Neural progenitor cell (in vitro differentiated cells): ENCODE measurements around the gene FAF1. TPM values are rescaled to one million over a fixed set of nuclear protein-coding genes. Genes with fewer than 3 reads are reported as not detected.

Experiments used
- DNase-seq: peaks from one replicate; pipeline ENCODE4 v3.0.0-alpha.2; 2016; ENCODE audit warnings: low spot score
- H2AFZ ChIP-seq: fragments of 200-600 bp; sonication (generic); replicated peaks from 2 replicates; pipeline ENCODE4 v1.6.1; 2016; ENCODE audit warnings: antibody characterized with exemption
- H3F3A ChIP-seq: fragments of 200-600 bp; sonication (generic); 2 replicates; pipeline ENCODE4 v1.6.1; 2016; ENCODE audit warnings: antibody characterized with exemption, low read depth
- H3K27ac ChIP-seq: fragments of 200-600 bp; sonication (generic); 2 replicates; pipeline ENCODE4 v1.5.1; 2016; ENCODE audit warnings: mild to moderate bottlenecking
- H3K27me3 ChIP-seq: fragments of 200-600 bp; sonication (generic); 2 replicates; pipeline ENCODE4 v1.6.1; 2016; ENCODE audit warnings: mild to moderate bottlenecking, moderate library complexity
- H3K36me3 ChIP-seq: fragments of 200-600 bp; sonication (generic); 2 replicates; pipeline ENCODE4 v1.5.1; 2016
- H3K4me1 ChIP-seq: fragments of 200-600 bp; sonication (generic); 2 replicates; pipeline ENCODE4 v1.6.1; 2016; ENCODE audit warnings: mixed run types
- H3K4me2 ChIP-seq: fragments of 200-600 bp; sonication (generic); 2 replicates; pipeline ENCODE4 v1.6.1; 2016
- H3K4me3 ChIP-seq: fragments of 200-600 bp; sonication (generic); 2 replicates; pipeline ENCODE4 v1.5.1; 2016
- H3K79me2 ChIP-seq: fragments of 200-600 bp; sonication (generic); 2 replicates; pipeline ENCODE4 v1.6.1; 2016; ENCODE audit warnings: low read depth
- H3K9ac ChIP-seq: fragments of 200-600 bp; sonication (generic); 2 replicates; pipeline ENCODE4 v1.6.1; 2016
- H3K9me3 ChIP-seq: fragments of 200-600 bp; sonication (generic); 2 replicates; pipeline ENCODE4 v1.5.1; 2016; ENCODE audit warnings: low read depth
- H4K20me1 ChIP-seq: fragments of 200-600 bp; sonication (generic); 2 replicates; pipeline ENCODE4 v1.6.1; 2016; ENCODE audit warnings: low read depth
- H3K27ac Mint-ChIP-seq: 3 replicates; pipeline ENCODE4 v1.8.0; 2021; ENCODE audit warnings: mixed read lengths
- H3K27me3 Mint-ChIP-seq: 2 replicates; pipeline ENCODE4 v1.8.0; 2022; ENCODE audit warnings: low read depth, mild to moderate bottlenecking, inconsistent platforms, moderate library complexity, mixed read lengths; ENCODE audit not compliant: insufficient read depth
- H3K36me3 Mint-ChIP-seq: 3 replicates; pipeline ENCODE4 v1.8.0; 2021; ENCODE audit warnings: mixed read lengths
- H3K4me1 Mint-ChIP-seq: 3 replicates; pipeline ENCODE4 v1.8.0; 2021; ENCODE audit warnings: mixed read lengths
- H3K4me3 Mint-ChIP-seq: 3 replicates; pipeline ENCODE4 v1.8.0; 2021; ENCODE audit warnings: mild to moderate bottlenecking, moderate library complexity, mixed read lengths
- H3K9me3 Mint-ChIP-seq: 3 replicates; pipeline ENCODE4 v1.8.0; 2020; ENCODE audit warnings: mixed read lengths
- EZH2 ChIP-seq: fragments of 200-600 bp; sonication (generic); IDR thresholded peaks from 2 replicates; pipeline ENCODE4 v1.6.1; 2017; ENCODE audit warnings: antibody characterized with exemption, mild to moderate bottlenecking, moderate library complexity
- EZH2phosphoT487 ChIP-seq: fragments of 200-600 bp; sonication (generic); IDR thresholded peaks from 2 replicates; pipeline ENCODE4 v1.6.1; 2017; ENCODE audit warnings: antibody characterized with exemption
- total RNA-seq: library from RNA; depleted of rRNA; stranded (reverse); fragments of >200 nt; gene quantifications from 2 replicates; pipeline ENCODE4 v1.2.3, GENCODE V29; 2015; ENCODE audit warnings: low replicate concordance
- TF ChIP-seq, protein P1 (sequence below): fragments of 200-600 bp; sonication (generic); IDR thresholded peaks from 2 replicates; pipeline ENCODE4 v1.5.1; 2017; ENCODE audit warnings: antibody characterized with exemption, mild to moderate bottlenecking

The FAF1 gene
- total RNA-seq, 1 donor from 2014 or later: 103 TPM

DNA sequence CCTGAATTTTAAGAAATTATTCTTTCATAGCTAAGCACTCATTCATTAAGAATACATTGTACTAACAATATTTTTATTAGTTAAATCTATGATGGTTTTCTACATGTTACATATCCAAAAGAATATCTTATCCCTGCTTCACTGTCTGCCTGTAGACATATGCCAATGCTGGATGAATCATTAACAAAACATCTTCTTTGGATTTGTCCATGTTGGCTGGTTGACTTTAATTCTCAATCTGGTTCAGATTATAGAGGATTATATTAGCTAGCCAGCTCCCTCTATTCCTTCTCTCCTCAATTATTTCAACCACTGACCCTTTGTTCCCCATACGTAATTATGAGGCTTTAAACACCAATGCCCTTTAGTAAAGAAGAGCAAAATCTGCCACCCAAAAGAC lies 398.0 kb downstream of the FAF1 start:
- H3K4me3 Mint-ChIP-seq: no peak overlapping the region
- Histone ChIP-seq H3K27me3 (no peaks in the 10 kb centered on the region), H3K4me1 (peaks cover 29% of the 10 kb centered on the region), H2AFZ (no peak overlapping the region), H3K9ac (no peak overlapping the region), H3K27ac (no peak overlapping the region), H3K36me3 (peaks cover 5% of the 10 kb centered on the region), H3K79me2 (no peaks in the 10 kb centered on the region), H4K20me1 (no peaks in the 10 kb centered on the region), H3K4me3 (no peak overlapping the region), H3K9me3 (no peaks in the 10 kb centered on the region), H3F3A (peaks cover 11% of the 10 kb centered on the region), H3K4me2 (no peak overlapping the region)
- H3K4me1 Mint-ChIP-seq: peaks cover 35% of the 10 kb centered on the region
- no peaks in the 10 kb centered on the region for H3K9me3 Mint-ChIP-seq
- no peak overlapping the region for H3K27ac Mint-ChIP-seq
- DNase-seq: no peak
- TF ChIP-seq, protein P1, sequence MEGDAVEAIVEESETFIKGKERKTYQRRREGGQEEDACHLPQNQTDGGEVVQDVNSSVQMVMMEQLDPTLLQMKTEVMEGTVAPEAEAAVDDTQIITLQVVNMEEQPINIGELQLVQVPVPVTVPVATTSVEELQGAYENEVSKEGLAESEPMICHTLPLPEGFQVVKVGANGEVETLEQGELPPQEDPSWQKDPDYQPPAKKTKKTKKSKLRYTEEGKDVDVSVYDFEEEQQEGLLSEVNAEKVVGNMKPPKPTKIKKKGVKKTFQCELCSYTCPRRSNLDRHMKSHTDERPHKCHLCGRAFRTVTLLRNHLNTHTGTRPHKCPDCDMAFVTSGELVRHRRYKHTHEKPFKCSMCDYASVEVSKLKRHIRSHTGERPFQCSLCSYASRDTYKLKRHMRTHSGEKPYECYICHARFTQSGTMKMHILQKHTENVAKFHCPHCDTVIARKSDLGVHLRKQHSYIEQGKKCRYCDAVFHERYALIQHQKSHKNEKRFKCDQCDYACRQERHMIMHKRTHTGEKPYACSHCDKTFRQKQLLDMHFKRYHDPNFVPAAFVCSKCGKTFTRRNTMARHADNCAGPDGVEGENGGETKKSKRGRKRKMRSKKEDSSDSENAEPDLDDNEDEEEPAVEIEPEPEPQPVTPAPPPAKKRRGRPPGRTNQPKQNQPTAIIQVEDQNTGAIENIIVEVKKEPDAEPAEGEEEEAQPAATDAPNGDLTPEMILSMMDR: no peak
- no peak for TF ChIP-seq EZH2
- TF ChIP-seq EZH2phosphoT487: no peak
- peaks cover 10% of the 10 kb centered on the region for H3K36me3 Mint-ChIP-seq
- peaks cover 5% of the 10 kb centered on the region for H3K27me3 Mint-ChIP-seq

- Mint-ChIP-seq H3K4me3 (no peak overlapping the region), H3K36me3 (peaks cover 10% of the 10 kb centered on the region), H3K27ac (no peak overlapping the region), H3K27me3 (peaks cover 2% of the 10 kb centered on the region), H3K9me3 (no peaks in the 10 kb centered on the region), H3K4me1 (peaks cover 15% of the 10 kb centered on the region)
- no peak overlapping the region for H3K4me2 ChIP-seq
- H3F3A ChIP-seq: no peaks in the 10 kb centered on the region
- H3K4me3 ChIP-seq: no peak overlapping the region
- no peaks in the 10 kb centered on the region for H3K36me3 ChIP-seq
- TF ChIP-seq EZH2 (no peak), EZH2phosphoT487 (no peak)
- TF ChIP-seq, protein P1: no peak
- no peaks in the 10 kb centered on the region for H3K79me2 ChIP-seq
- H3K27me3 ChIP-seq: no peaks in the 10 kb centered on the region
- no peak overlapping the region for H3K27ac ChIP-seq
- H3K9ac ChIP-seq: no peak overlapping the region
- no peaks in the 10 kb centered on the region for H3K9me3 ChIP-seq
- no peaks in the 10 kb centered on the region for H4K20me1 ChIP-seq
- DNase-seq: no peak
- no peak overlapping the region for H2AFZ ChIP-seq
- H3K4me1 ChIP-seq: peaks cover 4% of the 10 kb centered on the region
Observed at GRCh38 chr1:50559421-50559820, 400.6 kb downstream of the FAF1 start.

- TF ChIP-seq, protein P1: no peak
- TF ChIP-seq EZH2 (no peak), EZH2phosphoT487 (no peak)
- no peak overlapping the region for H3K4me2 ChIP-seq
- H3K27me3 ChIP-seq: no peaks in the 10 kb centered on the region
- H3K79me2 ChIP-seq: no peaks in the 10 kb centered on the region
- no peak overlapping the region for H3K4me3 Mint-ChIP-seq
- no peak overlapping the region for H3K4me3 ChIP-seq
- no peak overlapping the region for H3K27ac ChIP-seq
- H3K4me1 ChIP-seq: no peaks in the 10 kb centered on the region
- H3K36me3 Mint-ChIP-seq: no peaks in the 10 kb centered on the region
- H3K36me3 ChIP-seq: no peaks in the 10 kb centered on the region
- peaks cover 2% of the 10 kb centered on the region for H3K4me1 Mint-ChIP-seq
- H3K9ac ChIP-seq: no peak overlapping the region
- no peaks in the 10 kb centered on the region for H4K20me1 ChIP-seq
- DNase-seq: no peak
- H3K27me3 Mint-ChIP-seq: no peaks in the 10 kb centered on the region
- no peak overlapping the region for H2AFZ ChIP-seq
- no peak overlapping the region for H3K27ac Mint-ChIP-seq
- H3K9me3 ChIP-seq: no peaks in the 10 kb centered on the region
- H3F3A ChIP-seq: no peaks in the 10 kb centered on the region
- H3K9me3 Mint-ChIP-seq: no peaks in the 10 kb centered on the region
Observed at GRCh38 chr1:50553921-50554320, 406.1 kb downstream of the FAF1 start.
